Measurements from ENCODE around the gene TMEM9.

TMEM9 gene

DNA sequence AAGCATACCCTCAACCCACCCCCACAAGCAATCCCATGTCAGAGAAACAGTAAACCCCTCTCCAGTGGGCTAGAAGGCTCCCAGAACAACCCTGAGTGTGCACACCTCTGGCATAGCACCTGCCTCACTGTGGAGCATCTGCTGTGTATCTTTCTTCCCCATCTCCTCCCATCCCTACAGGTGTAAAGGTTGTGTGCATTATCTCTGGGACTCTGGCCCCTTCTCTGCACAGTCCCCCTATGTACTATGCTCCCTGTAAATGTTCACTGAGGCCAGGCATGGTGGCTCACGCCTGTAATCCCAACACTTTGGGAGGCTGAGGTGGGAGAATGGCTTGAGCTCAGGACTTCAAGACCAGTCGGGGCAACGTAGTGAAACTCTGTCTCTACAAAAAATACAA, 41.3 kb downstream of the TMEM9 start:
- DNase-seq (ENCODE audit: low read depth), result no peak
- TF ChIP-seq CTCF (conservative IDR thresholded peaks at IDR 0.05; ENCODE audit: low read length), result no peak
- H3K4me3 ChIP-seq (ENCODE audit: low read length), result no peak overlapping the region

DNA sequence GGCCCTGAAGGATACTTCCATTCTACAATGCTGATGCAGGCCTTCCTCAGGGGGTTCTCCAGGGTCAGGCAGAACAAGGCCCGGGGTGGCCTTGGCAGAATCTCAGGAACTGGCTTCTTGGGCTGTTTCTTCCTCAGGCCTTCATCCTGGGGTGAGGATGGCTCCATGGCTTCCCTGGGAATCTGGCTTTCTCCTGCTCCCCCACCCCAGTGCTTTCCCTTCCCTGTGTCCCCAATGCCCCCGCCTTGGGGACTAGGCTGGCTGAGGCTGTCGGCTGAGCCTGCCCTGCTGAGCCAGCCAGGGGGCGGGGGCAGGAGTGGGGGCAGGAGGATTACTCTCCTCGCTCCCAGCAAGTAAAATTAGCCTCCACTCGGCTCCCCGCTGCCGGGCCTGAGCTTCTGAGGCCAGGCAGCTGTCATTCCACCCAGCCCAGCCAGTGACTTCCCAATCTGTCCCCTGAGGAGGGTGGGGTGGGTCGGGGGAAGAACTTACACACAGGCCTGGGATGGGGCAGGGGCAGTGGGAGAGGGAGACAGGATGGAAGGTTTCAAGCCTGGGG, 42.0 kb downstream of the TMEM9 start, which contains the start of gene CACNA1S:
TSS of gene CACNA1S (minus strand) at position 254 of the 559 bp plus-strand sequence. CDS start at position 167, 87 bp downstream.
- TF ChIP-seq CTCF (conservative IDR thresholded peaks at IDR 0.05; ENCODE audit: low read length), result no peak
- DNase-seq (ENCODE audit: low read depth), result no peak
- H3K4me3 ChIP-seq (ENCODE audit: low read length), result no peak within 1 kb of the TSS

DNA sequence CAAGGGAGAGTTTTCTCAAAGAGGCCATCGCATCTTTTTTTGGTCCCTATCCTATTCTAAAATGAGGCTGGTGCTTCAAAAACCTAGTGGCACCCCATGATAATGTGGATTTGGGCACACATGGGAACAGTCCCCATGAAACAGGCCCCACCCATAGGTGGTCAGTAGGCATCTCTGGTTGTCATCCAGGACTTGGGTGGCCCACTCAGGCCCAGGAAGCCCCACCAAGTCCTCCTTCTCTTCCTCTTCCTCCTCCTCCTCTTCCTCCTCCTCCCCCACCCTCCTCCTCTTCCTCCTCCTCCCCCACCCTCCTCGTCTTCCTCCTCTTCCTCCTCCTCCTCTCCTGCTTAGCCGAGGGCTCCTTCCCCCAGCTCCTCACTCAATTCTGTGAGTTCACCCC, 42.6 kb downstream of the TMEM9 start:
- no peak for TF ChIP-seq CTCF (conservative IDR thresholded peaks at IDR 0.05; ENCODE audit: low read length)
- no peak for DNase-seq (ENCODE audit: low read depth)
- no peak overlapping the region for H3K4me3 ChIP-seq (ENCODE audit: low read length)

- no peak for DNase-seq (ENCODE audit: low read depth)
These were observed 43.1 kb downstream of the TMEM9 start for GRCh38 chr1:201111156-201111555.

DNA sequence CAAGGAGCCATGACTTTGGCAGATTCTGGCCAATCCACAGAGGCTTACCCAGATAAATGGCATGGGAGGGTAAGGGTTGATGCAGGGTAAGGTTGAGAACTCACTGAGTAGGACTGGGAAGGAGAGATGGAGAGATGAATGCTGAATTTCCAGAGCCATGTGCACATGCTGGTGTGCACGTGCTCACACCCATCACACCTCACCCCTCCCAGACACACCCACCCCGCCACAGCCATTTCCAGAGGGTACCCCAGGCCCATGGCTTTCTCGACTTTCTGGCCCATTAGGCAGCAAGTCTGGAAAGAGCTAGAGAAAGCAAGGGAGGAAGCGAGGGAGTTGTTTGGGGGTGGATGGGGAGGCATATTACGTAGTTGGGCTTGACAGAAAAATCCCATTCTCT, 43.7 kb downstream of the TMEM9 start:
- no peak for TF ChIP-seq CTCF (conservative IDR thresholded peaks at IDR 0.05; ENCODE audit: low read length)
- H3K4me3 ChIP-seq (ENCODE audit: low read length), result no peak overlapping the region
- DNase-seq (ENCODE audit: low read depth), result no peak

More at GRCh38 chr1:201111156-201111555, 43.1 kb downstream of the TMEM9 start:
- TF ChIP-seq CTCF (conservative IDR thresholded peaks at IDR 0.05; ENCODE audit: low read length), result no peak
- H3K4me3 ChIP-seq (ENCODE audit: low read length), result no peak overlapping the region

- no peak overlapping the region for H3K4me3 ChIP-seq (ENCODE audit: low read length)
- no peak for DNase-seq (ENCODE audit: low read depth)
- no peak for TF ChIP-seq CTCF (conservative IDR thresholded peaks at IDR 0.05; ENCODE audit: low read length)
These were observed 44.1 kb downstream of the TMEM9 start for GRCh38 chr1:201110138-201110537.

DNA sequence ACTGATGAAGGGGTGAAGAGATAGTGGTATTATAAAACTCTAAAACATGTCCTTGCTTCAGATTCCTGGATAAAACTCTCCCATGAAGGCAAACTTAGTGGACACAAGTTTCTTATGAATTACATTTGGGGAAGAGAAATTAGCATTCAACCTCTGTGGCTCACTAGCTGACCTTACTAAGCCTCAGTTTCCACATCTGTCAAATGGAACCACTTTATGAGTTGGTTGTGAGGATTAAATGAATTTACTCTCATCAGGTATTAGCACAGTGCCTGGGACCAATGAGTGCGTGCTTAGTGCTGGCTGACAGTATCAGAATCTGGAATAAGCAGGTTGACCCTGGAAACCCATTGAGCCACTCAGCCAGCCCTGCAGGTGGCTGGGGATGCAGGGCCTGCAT, 44.6 kb downstream of the TMEM9 start:
- DNase-seq (ENCODE audit: low read depth), result no peak
- TF ChIP-seq CTCF (conservative IDR thresholded peaks at IDR 0.05; ENCODE audit: low read length), result no peak
- no peak overlapping the region for H3K4me3 ChIP-seq (ENCODE audit: low read length)
